HEK293T (cell line): ENCODE results near the gene GCM1.

ENCODE experiments used
- ARNT ChIP-seq: fragments of 450-650 bp; IDR thresholded peaks from 2 replicates; pipeline ENCODE4 v1.6.1; 2017; ENCODE audit warnings: mild to moderate bottlenecking
- BHLHE40 ChIP-seq: fragments of 450-650 bp; IDR thresholded peaks from 2 replicates; pipeline ENCODE4 v1.6.1; 2016; ENCODE audit warnings: mild to moderate bottlenecking, moderate library complexity, borderline replicate concordance
- ELF4 ChIP-seq: fragments of 450-650 bp; IDR thresholded peaks from 2 replicates; pipeline ENCODE4 v1.6.1; 2017; ENCODE audit warnings: antibody characterized with exemption
- FOXA1 ChIP-seq: fragments of 450-650 bp; IDR thresholded peaks from 2 replicates; pipeline ENCODE4 v1.6.1; 2016; ENCODE audit warnings: mild to moderate bottlenecking
- FOXK2 ChIP-seq: fragments of 450-650 bp; IDR thresholded peaks from 2 replicates; pipeline ENCODE4 v1.6.1; 2016; ENCODE audit warnings: mild to moderate bottlenecking
- FOXM1 ChIP-seq: fragments of 450-650 bp; IDR thresholded peaks from 2 replicates; pipeline ENCODE4 v1.6.1; 2017; ENCODE audit warnings: mild to moderate bottlenecking, borderline replicate concordance
- NFRKB ChIP-seq: fragments of 450-650 bp; IDR thresholded peaks from 2 replicates; pipeline ENCODE4 v1.6.1; 2016; ENCODE audit warnings: mild to moderate bottlenecking, moderate library complexity
- SP1 ChIP-seq: fragments of 450-650 bp; IDR thresholded peaks from 2 replicates; pipeline ENCODE4 v1.6.1; 2017
- SUZ12 ChIP-seq: fragments of 450-650 bp; IDR thresholded peaks from 2 replicates; pipeline ENCODE4 v1.6.1; 2016; ENCODE audit warnings: mild to moderate bottlenecking
- ZNF384 ChIP-seq: fragments of 450-650 bp; IDR thresholded peaks from 2 replicates; pipeline ENCODE4 v1.6.1; 2016
- TF ChIP-seq, protein P1 (sequence below): fragments of 450-650 bp; IDR thresholded peaks from 2 replicates; pipeline ENCODE4 v1.6.1; 2016

DNA sequence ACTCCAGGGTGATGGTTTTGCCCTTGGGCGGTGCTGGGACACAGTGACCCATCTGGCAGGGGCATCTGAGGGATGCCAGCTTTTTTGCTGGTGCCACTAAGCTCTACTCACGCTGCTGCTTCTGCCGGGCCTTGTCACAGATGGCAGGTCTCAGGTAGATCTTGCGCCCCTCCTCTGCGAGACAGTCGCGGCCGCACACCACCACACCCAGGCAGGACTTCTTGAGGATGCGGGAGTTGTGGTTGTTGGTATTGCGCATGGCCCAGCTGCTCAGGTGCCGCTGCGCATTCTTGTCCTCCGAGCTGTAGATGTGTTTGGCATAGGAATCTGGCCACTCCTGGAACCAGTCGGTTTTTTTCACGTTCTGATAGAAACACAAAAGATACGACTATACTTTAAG lies 14.7 kb downstream of the GCM1 start:
- TF ChIP-seq SP1, result no peak
- TF ChIP-seq FOXK2, result no peak
- no peak for TF ChIP-seq ZNF384
- TF ChIP-seq SUZ12, result no peak
- no peak for TF ChIP-seq FOXA1
- TF ChIP-seq BHLHE40, result no peak
- TF ChIP-seq ELF4, result no peak
- TF ChIP-seq NFRKB, result no peak
- no peak for TF ChIP-seq FOXM1
- TF ChIP-seq, protein P1, sequence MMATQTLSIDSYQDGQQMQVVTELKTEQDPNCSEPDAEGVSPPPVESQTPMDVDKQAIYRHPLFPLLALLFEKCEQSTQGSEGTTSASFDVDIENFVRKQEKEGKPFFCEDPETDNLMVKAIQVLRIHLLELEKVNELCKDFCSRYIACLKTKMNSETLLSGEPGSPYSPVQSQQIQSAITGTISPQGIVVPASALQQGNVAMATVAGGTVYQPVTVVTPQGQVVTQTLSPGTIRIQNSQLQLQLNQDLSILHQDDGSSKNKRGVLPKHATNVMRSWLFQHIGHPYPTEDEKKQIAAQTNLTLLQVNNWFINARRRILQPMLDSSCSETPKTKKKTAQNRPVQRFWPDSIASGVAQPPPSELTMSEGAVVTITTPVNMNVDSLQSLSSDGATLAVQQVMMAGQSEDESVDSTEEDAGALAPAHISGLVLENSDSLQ, result no peak
- no peak for TF ChIP-seq ARNT
